Ovary (tissue), 9 donors: Measurements from ENCODE around the gene HDLBP. TPM values are rescaled to one million over a fixed set of nuclear protein-coding genes. Genes with fewer than 3 reads are reported as not detected.

Source experiments
- DNase-seq, 5 donors: peaks; one replicate each; pipeline ENCODE4 v3.0.0-alpha.2; 2019 to 2020
- H3K27ac ChIP-seq, 2 donors: fragments of 200-600 bp; one replicate each; pipeline versions ENCODE4 v1.5.1 to v1.8.0; 2019 to 2022
- H3K27me3 ChIP-seq: fragments of 200-600 bp; one replicate; pipeline ENCODE4 v1.8.0; 2022
- H3K36me3 ChIP-seq: fragments of 200-600 bp; sonication (generic); one replicate; pipeline ENCODE4 v1.5.1; 2019
- H3K4me1 ChIP-seq: one replicate; pipeline ENCODE4 v1.8.1; 2013; ENCODE audit warnings: mild to moderate bottlenecking, moderate library complexity; ENCODE audit not compliant: insufficient read depth
- H3K4me3 ChIP-seq: fragments of 200-600 bp; sonication (generic); one replicate; pipeline ENCODE4 v1.5.1; 2017
- H3K9me3 ChIP-seq, 2 donors: fragments of 200-600 bp in 1 of 2; sonication (generic) in 1 of 2; one replicate each; pipeline versions ENCODE4 v1.5.1 to v1.8.1; 2013 to 2019; ENCODE audit warnings: mild to moderate bottlenecking in 1 of 2, moderate library complexity in 1 of 2
- CTCF ChIP-seq, 3 donors: fragments of 450-650 bp in 2 of 3; fragments of 200-600 bp in 1 of 3; IDR thresholded peaks; one replicate each; pipeline versions ENCODE4 v1.5.1 to v1.8.0; 2016 to 2022; ENCODE audit warnings: antibody characterized with exemption in 3 of 3, mild to moderate bottlenecking in 1 of 3
- EP300 ChIP-seq: sonication (generic); formaldehyde crosslinking; IDR thresholded peaks from one replicate; pipeline ENCODE4 v1.6.1; 2017; ENCODE audit warnings: antibody characterized with exemption
- POLR2A ChIP-seq: fragments of 450-650 bp; IDR thresholded peaks from one replicate; pipeline ENCODE4 v1.6.1; 2017; ENCODE audit warnings: antibody characterized with exemption, mild to moderate bottlenecking, moderate library complexity
- WGBS, 3 donors: extraction: QIAGEN DNeasy Blood & Tissue Kit in 1 of 3; methylation state at CpG; one replicate each; pipeline versions ENCODE4 v1.1.5 to v1.1.7; 2013 to 2017; 5-methylcytosine and 5-hydroxymethylcytosine counted together
- intact Hi-C, 4 donors: fragments of 100-400 bp; cut with DNase I; formaldehyde crosslinking; loops; one replicate each; pipeline versions ENCODE4 v1.11.0 to v1.15.1; 2022 to 2023
- polyA plus RNA-seq, 2 donors: library from polyadenylated mRNA; stranded (reverse); fragments of 200-250 nt in 1 of 2; fragments of 350-450 nt in 1 of 2; fragmentation: Illumina TruSeq in 1 of 2; extraction: RNeasy Lipid Tissue Mini Kit (QIAGEN cat#74804) in 1 of 2; gene quantifications; one replicate each; pipeline ENCODE4 v1.2.3, GENCODE V29; 2013 to 2014
- total RNA-seq, 7 donors: library from RNA; depleted of rRNA in 2 of 7; stranded (reverse); fragments of >200 nt in 2 of 7; fragmentation: NEBNext Ultra II Directional in 3 of 7; extraction: Animal tissue kit (Norgen Biotek cat#: 25700) in 3 of 7; gene quantifications; one replicate each; pipeline versions ENCODE4 v1.1.0 to v1.2.4, GENCODE V29; 2016 to 2023
- donor health status: DM: no; HTN: no; CAD: no; lungs with moderate emphysema.
- donor health status: DM: no; HTN: no; CAD: no.
- donor health status: Bipolar disorder and iron deficiency.
- donor health status: DM: yes; HTN: yes; CAD: no.
- donor health status: DM: no; HTN: no; CAD: no.
- donor health status: DM: yes; HTN: yes; CAD: no.

Gene HDLBP
- total and polyA plus RNA-seq, 9 donors: 145 to 616 (median 359) TPM

- TF ChIP-seq CTCF (IDR thresholded peaks at IDR 0.05) (no peak), EP300 (no peak), POLR2A (no peak)
- Histone ChIP-seq H3K9me3 (no peaks in the 10 kb centered on the region), H3K4me3 (no peak overlapping the region), H3K27ac (no peak overlapping the region), H3K27me3 (no peaks in the 10 kb centered on the region), H3K4me1 (no peaks in the 10 kb centered on the region), H3K36me3 (no peaks in the 10 kb centered on the region)
- 75 to 81% (median 79%) methylated on average over 7 of the region's 7 CpGs for WGBS, 3 donors
- DNase-seq: no peak
- intact Hi-C loops: no loop called here
Observed at GRCh38 chr2:241263061-241263460, 52.4 kb downstream of the HDLBP start.

DNA sequence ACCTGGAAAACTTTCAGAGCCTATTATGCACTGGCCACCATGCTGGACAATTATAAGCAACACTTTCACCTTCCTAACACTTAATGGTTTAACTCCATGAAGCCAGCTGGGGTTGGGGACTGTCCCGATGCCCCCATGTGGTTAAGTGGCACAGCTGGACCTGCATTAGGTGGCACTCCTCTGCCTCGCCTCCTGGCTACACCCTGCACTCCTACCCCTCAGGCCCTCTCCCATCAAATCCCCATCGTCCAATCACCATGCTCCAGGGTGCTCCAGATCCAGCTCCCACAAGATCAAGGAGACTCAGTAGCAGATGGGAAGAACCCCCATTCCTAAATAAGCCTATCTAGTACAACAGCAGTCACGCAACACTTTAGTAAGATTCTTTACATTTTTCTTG lies 53.8 kb downstream of the HDLBP start:
- DNase-seq: no peak
- intact Hi-C loops: no loop called here
- H3K27me3 ChIP-seq: no peaks in the 10 kb centered on the region
- TF ChIP-seq POLR2A (no peak), CTCF (IDR thresholded peaks at IDR 0.05) (no peak), EP300 (no peak)
- H3K27ac ChIP-seq: no peak overlapping the region
- no peaks in the 10 kb centered on the region for H3K9me3 ChIP-seq
- H3K36me3 ChIP-seq: no peaks in the 10 kb centered on the region
- no peak overlapping the region for H3K4me3 ChIP-seq
- no peaks in the 10 kb centered on the region for H3K4me1 ChIP-seq
- WGBS, 3 donors: 87 to 93% (median 88%) methylated on average over 4 of the region's 4 CpGs

DNA sequence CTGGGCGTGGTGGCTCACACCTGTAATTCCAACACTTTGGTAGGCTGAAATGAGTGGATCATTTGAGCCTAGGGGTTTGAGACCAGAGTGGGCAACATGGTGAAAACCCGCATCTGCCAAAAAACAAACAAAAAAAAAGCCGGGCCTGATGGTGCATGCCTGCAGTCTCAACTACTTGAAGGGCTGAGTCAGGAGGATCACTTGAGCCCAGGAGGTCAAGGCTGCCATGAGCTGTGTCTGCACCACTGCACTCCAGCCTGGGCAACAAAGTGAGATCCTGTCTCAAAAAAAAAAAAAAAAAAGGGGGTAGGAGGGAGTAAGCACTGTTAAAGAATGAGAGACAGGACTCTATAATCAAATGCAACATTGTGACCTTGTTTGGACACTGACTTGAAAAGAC lies 54.6 kb downstream of the HDLBP start:
- Histone ChIP-seq H3K9me3 (no peaks in the 10 kb centered on the region), H3K4me1 (peaks cover 5% of the 10 kb centered on the region), H3K4me3 (no peak overlapping the region), H3K27ac (no peak overlapping the region), H3K36me3 (no peaks in the 10 kb centered on the region), H3K27me3 (no peaks in the 10 kb centered on the region)
- no peak for DNase-seq
- no peak for TF ChIP-seq EP300
- TF ChIP-seq CTCF (IDR thresholded peaks at IDR 0.05): no peak
- no peak for TF ChIP-seq POLR2A
- WGBS, 3 donors: 63 to 82% (median 69%) methylated on average over 3 of the region's 3 CpGs
- intact Hi-C loops: no loop called here

DNA sequence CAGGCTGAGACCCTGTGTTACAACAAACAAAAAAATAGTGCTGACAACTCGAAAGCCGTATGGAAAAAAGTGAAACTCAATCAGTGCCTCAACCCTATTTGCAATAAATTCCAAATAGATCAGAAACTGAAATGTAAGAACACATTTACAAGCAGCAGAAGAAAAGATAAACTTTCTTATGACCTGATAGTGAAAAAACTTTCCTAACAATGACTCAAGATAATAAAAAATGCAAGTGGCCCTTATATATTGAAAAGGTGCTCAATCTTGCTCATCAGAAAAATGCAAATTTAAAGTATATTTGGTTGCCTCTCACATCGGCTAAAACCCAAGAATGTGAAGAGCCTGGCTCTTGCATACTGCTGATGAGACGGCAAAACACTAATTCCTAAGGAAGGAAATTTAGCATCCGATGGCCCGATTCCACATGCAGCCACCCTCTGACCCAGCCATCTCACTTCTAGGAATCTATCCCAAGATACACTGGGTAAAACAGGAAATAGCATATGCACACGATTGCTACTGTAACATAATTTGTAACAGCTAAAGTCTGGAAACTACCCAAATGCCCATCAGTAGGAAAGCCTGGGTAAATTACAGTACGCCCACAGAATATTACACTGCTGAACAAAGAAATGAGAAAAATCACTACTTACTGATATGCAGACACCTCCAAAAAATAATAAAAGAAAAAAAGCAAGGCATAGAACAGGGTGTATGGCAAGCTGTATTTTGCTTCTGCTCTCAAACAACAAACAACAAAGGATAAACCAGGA lies 56.8 kb downstream of the HDLBP start:
- Histone ChIP-seq H3K9me3 (no peaks in the 10 kb centered on the region), H3K27ac (no peak overlapping the region), H3K4me3 (no peak overlapping the region), H3K36me3 (no peaks in the 10 kb centered on the region), H3K4me1 (peaks cover 12% of the 10 kb centered on the region), H3K27me3 (no peaks in the 10 kb centered on the region)
- intact Hi-C loops: no loop called here
- 55 to 59% (median 57%) methylated on average over 8 of the region's 8 CpGs for WGBS, 3 donors
- no peak for DNase-seq
- TF ChIP-seq EP300 (no peak), POLR2A (no peak), CTCF (IDR thresholded peaks at IDR 0.05) (no peak)
